ENCODE results near the gene MYL12A. TPM values are rescaled to one million over a fixed set of nuclear protein-coding genes. Genes with fewer than 3 reads are reported as not detected.

Gene MYL12A
- total RNA-seq, 1 donor from 2014 or later: 2,252 TPM

DNA sequence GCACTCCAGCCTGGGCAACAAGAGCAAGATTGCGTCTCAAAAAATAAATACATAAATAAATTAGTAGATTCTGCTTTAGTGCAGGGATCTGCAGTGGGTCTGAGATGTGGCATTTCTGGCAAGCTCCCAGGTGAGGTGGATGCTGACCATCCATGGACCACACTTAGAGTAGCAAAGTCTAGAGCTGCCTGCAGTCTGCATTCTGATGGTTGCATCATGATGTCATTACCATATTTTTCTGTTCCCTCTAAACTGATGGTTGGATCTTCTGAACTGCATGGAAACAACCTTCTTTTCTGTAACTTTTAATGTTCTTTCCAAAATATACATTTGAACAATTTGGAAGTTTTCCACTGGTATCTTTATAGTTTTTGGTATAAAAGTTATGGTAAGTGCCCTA is 57.2 kb downstream of the MYL12A start:
- ATAC-seq (no peak), DNase-seq (ENCODE audit: missing footprints) (no peak)
- intact Hi-C loops (cut with DNase I): no loop called here

DNA sequence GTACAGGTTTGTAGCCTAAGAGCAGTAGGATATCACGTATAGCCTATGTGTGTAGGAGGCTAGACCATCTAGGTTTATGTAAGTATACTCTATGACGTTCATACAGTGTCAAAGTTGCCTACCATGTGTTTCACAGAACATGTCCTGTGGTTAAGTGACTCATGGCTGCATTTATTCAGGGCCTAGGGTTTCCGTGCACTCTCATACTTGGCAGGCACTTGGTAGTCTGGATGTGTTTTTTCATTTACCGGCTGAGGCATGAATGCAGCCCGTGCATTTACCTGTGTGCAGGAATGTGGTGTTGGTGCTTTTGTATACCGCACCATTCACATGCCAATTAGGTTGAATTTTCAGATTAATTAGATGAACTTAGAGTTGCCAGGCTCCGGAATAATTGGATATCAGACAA is 57.8 kb downstream of the MYL12A start:
- no peak for ATAC-seq
- DNase-seq (ENCODE audit: missing footprints): no peak
- intact Hi-C loops (cut with DNase I): no loop called here

Other genes with a start within 250 kb of the MYL12A start
- 9.9 TPM for gene LPIN2, start 234.7 kb upstream of the MYL12A start, total RNA-seq
- 611 TPM for gene MYOM1, start 27.8 kb upstream of the MYL12A start, total RNA-seq
- 180 TPM for gene MYL12B, start 14.3 kb downstream of the MYL12A start, total RNA-seq
- 8.4 TPM for gene TGIF1, start 202.4 kb downstream of the MYL12A start, total RNA-seq